Left colon (tissue), 2 donors: ENCODE data around the gene CALHM6. TPM values are rescaled to one million over a fixed set of nuclear protein-coding genes. Genes with fewer than 3 reads are reported as not detected.

ENCODE experiments used
- ATAC-seq: fragments of 200-7000 bp; cut with Tn5 transposase; one replicate; pipeline ENCODE4 v1.9.1; 2020; ENCODE audit warnings: mild to moderate bottlenecking, moderate library complexity
- DNase-seq, 2 donors: peaks; one replicate each; pipeline ENCODE4 v3.0.0-alpha.2; 2020
- intact Hi-C, 2 donors: fragments of 100-400 bp; cut with DNase I in 1 of 2; cut with micrococcal nuclease in 1 of 2; formaldehyde crosslinking; loops; one replicate each; pipeline versions ENCODE4 v1.11.2 to v1.14.0; 2022; cut with DNase I, micrococcal nuclease
- total RNA-seq, 2 donors: library from RNA; stranded (reverse); fragmentation: NEBNext Ultra II Directional; extraction: Animal tissue kit (Norgen Biotek cat#: 25700); gene quantifications; one replicate each; pipeline ENCODE4 v1.2.1, GENCODE V29; 2021
- donor health status: DM: no; HTN: no; CAD: no.
- donor health status: DM: yes; HTN: yes; CAD: no.

Gene CALHM6
- total RNA-seq, 2 donors from 2014 or later, result 0.61 to 4.2 TPM

- ATAC-seq, result peak; percentile 41
- intact Hi-C loops, result no loop called here
- no peak for DNase-seq
Observed at GRCh38 chr6:116511424-116512110, 50.4 kb downstream of the CALHM6 start, which contains the start of gene CALHM5. Gene CALHM5, plus strand, starts transcription at chr6:116511639. Its CDS starts 58 bp downstream, at chr6:116511697.

DNA sequence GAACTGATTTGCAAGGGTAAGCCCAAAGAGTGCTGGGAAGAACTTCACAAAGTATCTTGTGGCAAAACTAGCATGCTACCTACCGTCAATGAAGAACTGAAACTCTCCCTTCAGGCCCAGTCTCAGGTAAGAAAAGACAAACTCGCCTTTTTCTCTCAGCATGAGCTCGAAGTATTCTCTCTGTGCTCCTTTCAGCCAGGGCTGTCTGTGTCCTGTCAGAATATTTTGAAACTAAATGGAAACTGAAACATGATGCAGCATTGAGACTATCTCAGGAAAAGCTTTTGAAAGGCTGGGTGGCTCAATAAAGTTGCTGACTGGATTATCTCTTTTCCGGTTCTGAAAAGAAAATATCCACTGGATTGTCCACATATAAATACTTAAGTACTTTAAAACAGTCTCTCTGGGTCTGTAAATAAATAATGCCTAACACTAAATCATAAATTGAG lies 51.0 kb downstream of the CALHM6 start:
- intact Hi-C loops, result no loop called here
- DNase-seq (no peak), ATAC-seq (no peak)

DNA sequence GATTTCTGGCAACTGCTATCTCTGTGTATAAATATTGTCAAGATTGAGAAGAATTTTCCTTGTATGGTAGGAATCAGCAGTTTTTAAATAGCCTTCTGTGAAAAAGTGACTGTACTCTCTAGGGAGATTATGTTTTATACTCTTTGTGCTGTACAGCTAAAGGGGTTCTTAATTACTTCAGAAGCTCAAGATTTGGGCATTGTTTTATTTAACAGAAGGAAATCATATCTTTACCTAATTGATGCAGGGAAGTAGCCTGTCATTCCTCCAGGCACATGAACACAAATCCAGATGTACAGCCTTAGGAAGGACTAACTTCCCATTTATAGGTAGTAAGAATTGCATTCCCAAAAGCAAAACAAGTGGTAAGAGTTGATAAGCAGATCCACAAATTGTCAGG lies 51.6 kb downstream of the CALHM6 start:
- intact Hi-C loops, result no loop called here
- no peak for ATAC-seq
- no peak for DNase-seq

Other genes starting within 250 kb of the CALHM6 start
- 1 to 10 TPM; 5.7 to 7.5 TPM for gene TSPYL4, start 207.3 kb upstream of the CALHM6 start, total RNA-seq
- 10 to 100 TPM; 70.1 to 80.1 TPM for gene TSPYL1, start 181.4 kb upstream of the CALHM6 start, total RNA-seq
- gene DSE, start 90.4 kb upstream of the CALHM6 start, total RNA-seq, result 10 to 100 TPM in 1 of 2 donors, 1 to 10 TPM in 1; 8.0 to 10.9 TPM
- gene CALHM5, start 50.3 kb downstream of the CALHM6 start, total RNA-seq, result under 1 TPM; 0.18 to 0.64 TPM
- not detected for gene TRAPPC3L, start 84.3 kb downstream of the CALHM6 start, total RNA-seq
- not detected for gene CALHM4, start 92.4 kb downstream of the CALHM6 start, total RNA-seq
- 10 to 100 TPM; 29.1 to 29.5 TPM for gene RWDD1, start 110.1 kb downstream of the CALHM6 start, total RNA-seq
- under 1 TPM; 0.27 to 0.31 TPM for gene RSPH4A, start 155.1 kb downstream of the CALHM6 start, total RNA-seq
- 10 to 100 TPM; 10.3 to 12.0 TPM for gene ZUP1, start 207.4 kb downstream of the CALHM6 start, total RNA-seq
- gene KPNA5, start 219.8 kb downstream of the CALHM6 start, total RNA-seq, result 1 to 10 TPM; 4.4 to 6.0 TPM